Fibroblast of mammary gland (primary cell): ENCODE data around the gene ITPKB.

Experiments used
- DNase-seq: peaks from one replicate; pipeline ENCODE4 v3.0.0-alpha.2; 2010; ENCODE audit warnings: low read depth
- H3K4me3 ChIP-seq: 2 replicates; pipeline ENCODE4 v1.5.1; 2011; ENCODE audit warnings: low read depth, mild to moderate bottlenecking, low read length, moderate library complexity; ENCODE audit not compliant: control insufficient read depth
- TF ChIP-seq, protein P1 (sequence below): conservative IDR thresholded peaks from 2 replicates; pipeline ENCODE4 v1.5.1; 2011; ENCODE audit warnings: low read depth, low read length, inconsistent platforms; ENCODE audit not compliant: control insufficient read depth, insufficient read depth

ITPKB gene

DNA sequence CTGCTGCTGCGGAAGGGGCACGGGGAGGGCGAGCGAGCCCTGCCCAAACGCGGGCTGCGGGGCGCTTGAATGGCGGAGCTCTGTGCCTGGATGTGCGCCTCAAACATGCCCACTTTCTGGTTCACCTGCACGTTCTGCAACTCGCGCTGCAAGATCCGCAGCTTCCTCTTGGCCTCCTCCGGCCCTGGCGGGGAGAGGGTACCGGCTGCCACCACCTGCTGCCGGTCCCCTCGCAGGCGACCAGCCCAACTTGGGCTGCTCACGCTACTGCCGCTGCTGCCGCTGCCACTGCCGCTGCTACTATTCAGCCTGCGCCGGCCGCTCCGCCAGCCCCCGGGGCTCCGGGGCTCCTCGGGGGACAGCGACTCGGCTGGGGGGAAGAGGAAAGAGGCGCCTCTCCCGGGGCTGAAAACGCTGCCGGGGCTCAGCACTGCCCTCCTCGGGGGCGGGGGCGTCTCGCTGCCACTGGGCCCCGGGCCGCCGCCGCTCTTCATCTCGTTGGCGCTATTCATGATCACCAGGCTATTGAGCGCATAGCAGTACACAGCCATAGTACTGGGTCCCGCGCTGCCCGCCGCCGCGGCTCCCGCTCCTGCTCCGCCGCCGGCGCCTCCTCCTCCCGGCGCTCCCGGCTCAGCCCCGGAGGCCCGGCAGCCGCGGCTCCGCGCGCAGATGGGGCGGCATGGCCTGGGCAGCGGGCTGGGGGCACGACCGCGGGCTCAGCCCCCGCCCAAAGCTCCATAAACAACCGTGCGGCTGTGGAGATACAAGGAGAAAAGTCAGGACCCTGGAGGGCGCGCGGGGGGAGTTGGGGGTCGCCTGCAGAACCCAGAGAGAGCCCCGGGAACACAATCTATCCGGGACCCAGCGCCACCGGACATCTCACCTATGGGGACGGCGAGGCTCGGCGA, 1.9 kb downstream of the ITPKB start:
- TF ChIP-seq, protein P1, sequence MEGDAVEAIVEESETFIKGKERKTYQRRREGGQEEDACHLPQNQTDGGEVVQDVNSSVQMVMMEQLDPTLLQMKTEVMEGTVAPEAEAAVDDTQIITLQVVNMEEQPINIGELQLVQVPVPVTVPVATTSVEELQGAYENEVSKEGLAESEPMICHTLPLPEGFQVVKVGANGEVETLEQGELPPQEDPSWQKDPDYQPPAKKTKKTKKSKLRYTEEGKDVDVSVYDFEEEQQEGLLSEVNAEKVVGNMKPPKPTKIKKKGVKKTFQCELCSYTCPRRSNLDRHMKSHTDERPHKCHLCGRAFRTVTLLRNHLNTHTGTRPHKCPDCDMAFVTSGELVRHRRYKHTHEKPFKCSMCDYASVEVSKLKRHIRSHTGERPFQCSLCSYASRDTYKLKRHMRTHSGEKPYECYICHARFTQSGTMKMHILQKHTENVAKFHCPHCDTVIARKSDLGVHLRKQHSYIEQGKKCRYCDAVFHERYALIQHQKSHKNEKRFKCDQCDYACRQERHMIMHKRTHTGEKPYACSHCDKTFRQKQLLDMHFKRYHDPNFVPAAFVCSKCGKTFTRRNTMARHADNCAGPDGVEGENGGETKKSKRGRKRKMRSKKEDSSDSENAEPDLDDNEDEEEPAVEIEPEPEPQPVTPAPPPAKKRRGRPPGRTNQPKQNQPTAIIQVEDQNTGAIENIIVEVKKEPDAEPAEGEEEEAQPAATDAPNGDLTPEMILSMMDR, result no peak
- H3K4me3 ChIP-seq, result peak overlapping the region; percentile 60
- DNase-seq, result peak; percentile 15

DNA sequence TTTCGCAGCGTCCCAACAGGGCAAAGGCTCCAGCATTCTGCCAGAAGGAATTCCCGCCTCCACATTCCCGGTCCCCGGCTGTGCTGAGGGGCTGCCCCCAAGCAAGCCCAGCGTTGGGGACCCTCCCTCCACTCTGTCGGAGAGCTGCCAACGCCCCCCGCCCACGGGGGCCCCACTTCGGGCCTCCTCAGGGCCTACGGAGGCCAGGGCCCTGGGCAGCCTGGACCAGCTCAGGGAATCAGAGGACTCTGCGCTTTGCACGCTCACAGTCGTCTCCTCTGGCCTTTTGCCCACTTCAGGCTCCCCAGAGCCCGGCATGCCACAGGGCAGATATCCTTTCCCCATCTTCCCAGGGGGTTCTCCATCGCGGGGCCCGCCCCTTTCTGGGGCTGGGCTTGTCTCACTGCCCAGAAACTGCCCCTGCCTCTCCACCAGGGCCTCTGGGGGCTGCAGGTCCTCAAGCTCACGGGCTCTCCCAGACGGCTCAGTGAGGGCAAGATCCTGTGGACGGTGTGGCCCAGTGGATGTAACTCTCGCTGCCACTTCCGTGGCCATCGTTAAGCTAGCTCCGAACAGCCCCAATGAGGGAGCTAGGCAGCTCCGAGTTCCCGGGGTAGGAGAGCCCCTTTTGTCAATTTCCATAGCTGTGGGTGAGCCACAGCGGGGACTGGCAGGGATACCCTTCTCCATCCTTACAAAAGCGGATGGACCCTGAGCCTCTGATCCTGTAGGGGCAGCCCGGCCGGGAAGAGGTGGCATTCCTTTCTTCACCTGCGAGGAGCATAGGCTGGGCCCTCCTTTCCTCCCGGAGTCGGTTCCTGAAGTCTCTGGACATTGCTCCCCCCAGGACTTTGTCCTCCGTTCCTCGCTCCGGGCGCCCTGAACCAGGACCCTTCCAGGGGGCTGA, 2.8 kb downstream of the ITPKB start:
- no peak overlapping the region for H3K4me3 ChIP-seq
- DNase-seq, result no peak
- TF ChIP-seq, protein P1, result no peak

DNA sequence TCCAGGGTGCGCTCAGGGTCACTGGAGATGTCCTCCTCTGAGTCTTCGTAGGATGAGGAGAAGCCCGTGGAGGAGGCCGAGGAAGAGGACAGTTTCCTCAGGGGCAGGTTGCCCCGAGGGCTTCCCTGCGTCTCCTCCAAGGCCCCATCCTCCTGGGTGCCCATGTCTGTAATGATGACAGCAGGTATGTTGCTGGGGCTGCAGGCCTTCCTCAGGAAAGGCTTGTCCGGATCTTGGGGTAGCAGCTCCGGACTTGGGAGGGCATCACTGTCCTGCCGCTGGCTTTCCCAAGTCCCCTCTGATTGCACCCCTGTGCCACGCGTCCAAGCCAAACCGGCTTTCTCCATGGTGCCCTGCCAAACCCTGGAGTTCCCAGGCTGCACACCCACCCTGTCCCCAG, 3.5 kb downstream of the ITPKB start:
- no peak overlapping the region for H3K4me3 ChIP-seq
- DNase-seq, result no peak
- TF ChIP-seq, protein P1, result no peak

GRCh38 chr1:226734611-226735153, 4.4 kb downstream of the ITPKB start:
- DNase-seq, result no peak
- TF ChIP-seq, protein P1, result no peak
- no peak overlapping the region for H3K4me3 ChIP-seq

DNA sequence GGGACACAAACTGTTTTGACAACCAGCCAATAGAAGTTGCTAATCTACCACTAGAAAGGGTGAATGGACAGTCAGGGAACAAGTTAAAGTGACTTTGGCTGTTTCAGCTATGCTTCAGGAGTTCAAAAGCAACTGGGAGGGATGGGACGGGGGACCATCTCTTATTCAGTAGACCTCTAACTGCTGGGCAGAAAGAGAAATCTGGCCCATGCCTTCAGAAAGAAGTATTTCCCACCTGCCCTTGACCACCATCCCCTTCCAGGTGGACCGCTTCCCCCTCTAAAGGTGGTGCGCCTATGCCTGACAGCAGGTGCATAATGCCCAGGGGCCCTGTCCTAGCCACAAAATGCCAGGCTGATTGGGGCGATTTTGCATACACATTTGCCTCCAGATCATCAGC, 5.2 kb downstream of the ITPKB start:
- H3K4me3 ChIP-seq, result no peak overlapping the region
- TF ChIP-seq, protein P1, result no peak
- DNase-seq, result no peak

DNA sequence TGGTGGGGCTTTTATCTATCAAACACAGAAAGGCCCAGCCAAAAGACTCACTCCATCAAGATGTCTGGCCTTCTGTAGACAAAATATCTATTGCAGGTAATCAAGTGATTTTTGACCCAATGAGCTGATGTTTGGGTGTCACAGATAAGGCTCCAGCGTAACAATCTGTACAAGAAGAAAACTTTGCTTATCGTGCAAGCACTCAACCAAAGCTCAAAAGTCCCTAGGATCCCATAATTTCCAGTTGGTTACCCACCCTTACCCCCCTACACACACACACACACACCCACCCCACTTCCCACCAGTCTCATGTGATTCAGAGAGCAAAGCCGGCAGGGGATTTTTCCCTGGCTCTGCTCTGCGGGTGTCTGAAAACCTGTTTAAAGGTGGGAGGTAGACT, 5.8 kb downstream of the ITPKB start:
- H3K4me3 ChIP-seq, result no peak overlapping the region
- no peak for DNase-seq
- TF ChIP-seq, protein P1, result no peak
